Kidney epithelial cell (primary cell): ENCODE measurements around the gene C1D. TPM values are rescaled to one million over a fixed set of nuclear protein-coding genes. Genes with fewer than 3 reads are reported as not detected.
"Not testable (repeated sequence)": the region's sequence is repeated elsewhere in the genome, so short reads cannot be mapped to it uniquely, and the experiment has no call there.

Experiments used
- DNase-seq: peaks from one replicate; pipeline ENCODE4 v3.0.0-alpha.2; 2010; ENCODE audit warnings: low read depth
- H3K27me3 ChIP-seq: 2 replicates; pipeline ENCODE4 v1.6.0; 2011; ENCODE audit warnings: low read length; ENCODE audit not compliant: control insufficient read depth, insufficient read depth
- H3K36me3 ChIP-seq: 2 replicates; pipeline ENCODE4 v1.5.1; 2011; ENCODE audit warnings: low read length; ENCODE audit not compliant: control insufficient read depth, insufficient read depth
- H3K4me3 ChIP-seq: 2 replicates; pipeline ENCODE4 v1.5.1; 2011; ENCODE audit warnings: low read depth, mild to moderate bottlenecking, control low read depth, low read length
- CTCF ChIP-seq: IDR thresholded peaks from 2 replicates; pipeline ENCODE4 v1.5.1; 2011; ENCODE audit warnings: mild to moderate bottlenecking, moderate library complexity, low read length, control low read depth, inconsistent platforms; ENCODE audit not compliant: insufficient read depth, poor library complexity, severe bottlenecking
- total RNA-seq: library from RNA; depleted of rRNA; stranded (reverse); fragments of >200 nt; gene quantifications from 2 replicates; pipeline ENCODE4 v1.2.3, GENCODE V29; 2015

C1D gene
- total RNA-seq, 1 donor from 2014 or later = 21.6 TPM

GRCh38 chr2:67996772-67997527, 65.9 kb downstream of the C1D start:
- TF ChIP-seq CTCF = no peak
- Histone ChIP-seq H3K27me3 (no peaks in the 10 kb centered on the region), H3K36me3 (no peaks in the 10 kb centered on the region), H3K4me3 (no peak overlapping the region)
- no peak for DNase-seq

- Histone ChIP-seq H3K27me3 (no peaks in the 10 kb centered on the region), H3K36me3 (no peaks in the 10 kb centered on the region), H3K4me3 (no peak overlapping the region)
- TF ChIP-seq CTCF = no peak
- no peak for DNase-seq
Observed at GRCh38 chr2:67994716-67995115, 68.1 kb downstream of the C1D start.

GRCh38 chr2:67994069-67994468, 68.7 kb downstream of the C1D start:
- not testable (repeated sequence) for DNase-seq, H3K27me3 ChIP-seq, H3K36me3 ChIP-seq, H3K4me3 ChIP-seq

- TF ChIP-seq CTCF = no peak
- Histone ChIP-seq H3K36me3 (no peaks in the 10 kb centered on the region), H3K4me3 (no peak overlapping the region), H3K27me3 (no peaks in the 10 kb centered on the region)
- no peak for DNase-seq
Observed at GRCh38 chr2:67993329-67993728, 69.5 kb downstream of the C1D start.

- Histone ChIP-seq H3K36me3 (no peaks in the 10 kb centered on the region), H3K4me3 (no peak overlapping the region), H3K27me3 (no peaks in the 10 kb centered on the region)
- no peak for TF ChIP-seq CTCF
- DNase-seq = no peak
Observed at GRCh38 chr2:67991456-67991855, 71.3 kb downstream of the C1D start.

Other genes starting within 250 kb of the C1D start
- 21.2 and 29.2 TPM in 2 replicates for gene PNO1, start 94.9 kb upstream of the C1D start, total RNA-seq
- gene PPP3R1, start 189.5 kb upstream of the C1D start, total RNA-seq = 32.8 and 33.7 TPM in 2 replicates